Suprapubic skin (tissue), 4 donors: ENCODE results near the gene KLHL33.

Source experiments
- EP300 ChIP-seq: sonication (generic); formaldehyde crosslinking; IDR thresholded peaks from one replicate; pipeline ENCODE4 v1.6.1; 2017; ENCODE audit warnings: antibody characterized with exemption
- POLR2A ChIP-seq, 2 donors: fragments of 450-650 bp; IDR thresholded peaks; one replicate each; pipeline ENCODE4 v1.6.1; 2017; ENCODE audit warnings: antibody characterized with exemption in 2 of 2, mild to moderate bottlenecking in 2 of 2, moderate library complexity in 2 of 2
- POLR2AphosphoS5 ChIP-seq, 3 donors: sonication (generic); formaldehyde crosslinking; IDR thresholded peaks; one replicate each; pipeline ENCODE4 v1.6.1; 2017; ENCODE audit warnings: antibody characterized with exemption in 3 of 3
- TF ChIP-seq, protein P1 (sequence below), 2 donors: fragments of 200-600 bp in 1 of 2; fragments of 450-650 bp in 1 of 2; sonication (generic) in 1 of 2; IDR thresholded peaks; one replicate each; pipeline ENCODE4 v1.5.1; 2016 to 2019; ENCODE audit warnings: antibody characterized with exemption in 2 of 2, mild to moderate bottlenecking in 1 of 2, moderate library complexity in 1 of 2

DNA sequence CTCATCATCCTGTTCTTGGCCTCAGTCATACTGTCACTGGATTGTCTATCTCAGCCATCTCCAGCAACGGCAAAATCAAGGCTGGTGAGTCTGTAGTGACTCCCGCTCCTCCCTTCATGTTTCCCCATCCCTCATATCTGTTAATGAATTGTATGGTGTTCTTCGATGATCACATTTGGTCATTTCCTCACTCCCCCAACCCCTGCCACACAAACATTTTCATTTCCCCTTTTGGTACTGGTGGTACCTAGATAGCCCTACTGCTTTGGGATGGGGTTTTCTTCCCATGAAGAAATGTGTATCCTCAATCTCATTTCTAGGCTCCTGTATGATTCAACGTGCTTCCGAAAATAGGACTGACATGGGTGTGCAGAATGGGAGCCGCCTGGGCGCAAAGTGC lies 2.7 kb upstream of the KLHL33 start:
- TF ChIP-seq POLR2A (IDR thresholded peaks at IDR 0.05) (no peak), POLR2AphosphoS5 (IDR thresholded peaks at IDR 0.05) (no peak), EP300 (no peak)
- TF ChIP-seq, protein P1, sequence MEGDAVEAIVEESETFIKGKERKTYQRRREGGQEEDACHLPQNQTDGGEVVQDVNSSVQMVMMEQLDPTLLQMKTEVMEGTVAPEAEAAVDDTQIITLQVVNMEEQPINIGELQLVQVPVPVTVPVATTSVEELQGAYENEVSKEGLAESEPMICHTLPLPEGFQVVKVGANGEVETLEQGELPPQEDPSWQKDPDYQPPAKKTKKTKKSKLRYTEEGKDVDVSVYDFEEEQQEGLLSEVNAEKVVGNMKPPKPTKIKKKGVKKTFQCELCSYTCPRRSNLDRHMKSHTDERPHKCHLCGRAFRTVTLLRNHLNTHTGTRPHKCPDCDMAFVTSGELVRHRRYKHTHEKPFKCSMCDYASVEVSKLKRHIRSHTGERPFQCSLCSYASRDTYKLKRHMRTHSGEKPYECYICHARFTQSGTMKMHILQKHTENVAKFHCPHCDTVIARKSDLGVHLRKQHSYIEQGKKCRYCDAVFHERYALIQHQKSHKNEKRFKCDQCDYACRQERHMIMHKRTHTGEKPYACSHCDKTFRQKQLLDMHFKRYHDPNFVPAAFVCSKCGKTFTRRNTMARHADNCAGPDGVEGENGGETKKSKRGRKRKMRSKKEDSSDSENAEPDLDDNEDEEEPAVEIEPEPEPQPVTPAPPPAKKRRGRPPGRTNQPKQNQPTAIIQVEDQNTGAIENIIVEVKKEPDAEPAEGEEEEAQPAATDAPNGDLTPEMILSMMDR (IDR thresholded peaks at IDR 0.05) = no peak
